HepG2 (cell line): ENCODE measurements around the gene SYNGR2. TPM values are rescaled to one million over a fixed set of nuclear protein-coding genes. Genes with fewer than 3 reads are reported as not detected.

Experiments used
- CENPT ChIP-seq: sonication (generic); formaldehyde crosslinking; IDR thresholded peaks from 2 replicates; pipeline ENCODE4 v1.8.0; 2022; ENCODE audit warnings: low read depth, mild to moderate bottlenecking, moderate library complexity, missing genetic modification reagents
- HOXA5 ChIP-seq: sonication (generic); formaldehyde crosslinking; IDR thresholded peaks from 2 replicates; pipeline ENCODE4 v1.4.0; 2020; ENCODE audit warnings: missing genetic modification reagents
- MAFF ChIP-seq: IDR thresholded peaks from 2 replicates; pipeline ENCODE4 v1.6.1; 2011; ENCODE audit warnings: low read depth, low read length, improper control_type of control experiment
- NCOA5 ChIP-seq: sonication (generic); formaldehyde crosslinking; IDR thresholded peaks from 2 replicates; pipeline ENCODE4 v1.4.0; 2020; ENCODE audit warnings: missing genetic modification reagents
- NFKB2 ChIP-seq: sonication (generic); formaldehyde crosslinking; IDR thresholded peaks from 2 replicates; pipeline ENCODE4 v1.4.0; 2020; ENCODE audit warnings: missing genetic modification reagents, borderline replicate concordance
- SNAI1 ChIP-seq: sonication (generic); formaldehyde crosslinking; IDR thresholded peaks from 2 replicates; pipeline ENCODE4 v1.5.0; 2020; ENCODE audit warnings: mild to moderate bottlenecking, missing genetic modification reagents, borderline replicate concordance
- TGIF2 ChIP-seq: IDR thresholded peaks from 2 replicates; pipeline ENCODE4 v1.6.1; 2016; ENCODE audit warnings: control low read depth, missing compliant biosample characterization
- UBTF ChIP-seq: sonication (generic); formaldehyde crosslinking; IDR thresholded peaks from 2 replicates; pipeline ENCODE4 v1.4.0; 2020; ENCODE audit warnings: mild to moderate bottlenecking, missing genetic modification reagents
- ZBTB7A ChIP-seq: sonication (generic); formaldehyde crosslinking; IDR thresholded peaks from 2 replicates; pipeline ENCODE4 v1.8.0; 2022; ENCODE audit warnings: mild to moderate bottlenecking, missing genetic modification reagents
- ZNF333 ChIP-seq: sonication (generic); formaldehyde crosslinking; IDR thresholded peaks from 2 replicates; pipeline ENCODE4 v1.4.0; 2020; ENCODE audit warnings: mild to moderate bottlenecking, missing genetic modification reagents, borderline replicate concordance
- ZNF672 ChIP-seq: sonication (generic); formaldehyde crosslinking; IDR thresholded peaks from 2 replicates; pipeline ENCODE4 v1.8.1; 2022; ENCODE audit warnings: missing genetic modification reagents
- ZNF773 ChIP-seq: sonication (generic); formaldehyde crosslinking; IDR thresholded peaks from 2 replicates; pipeline ENCODE4 v1.4.0; 2020; ENCODE audit warnings: missing genetic modification reagents, borderline replicate concordance
- polyA plus RNA-seq, 8 experiments: library from polyadenylated mRNA; depleted of rRNA in 3 of 8; stranded (reverse) in 7 of 8; unstranded in 1 of 8; fragments of >200 nt; fragmentation: Illumina TruSeq in 4 of 8; extraction: Trizol in 4 of 8; gene quantifications; 2 replicates each; pipeline versions ENCODE4 v1.2.1 to v1.2.3, GENCODE V29; 2011 to 2016; ENCODE audit warnings: low read depth in 4 of 8, missing spikeins in 1 of 8, mixed read lengths in 1 of 8; ENCODE audit not compliant: insufficient read depth in 1 of 8
- total RNA-seq, 5 experiments: library from RNA; depleted of rRNA; stranded (reverse); fragments of >200 nt; fragmentation: Illumina TruSeq; extraction: Trizol; gene quantifications; 2 replicates each; pipeline ENCODE4 v1.2.3, GENCODE V29; 2016; ENCODE audit warnings: low read depth in 1 of 5
- TF ChIP-seq, protein P1 (sequence below): sonication (generic); formaldehyde crosslinking; IDR thresholded peaks from 2 replicates; pipeline ENCODE4 v1.9.0; 2022; ENCODE audit warnings: missing genetic modification reagents, mild to moderate bottlenecking, borderline replicate concordance
- TF ChIP-seq, protein P2 (sequence below): sonication (generic); formaldehyde crosslinking; IDR thresholded peaks from 2 replicates; pipeline ENCODE4 v1.4.0; 2020; ENCODE audit warnings: missing genetic modification reagents
- TF ChIP-seq, protein P3 (sequence below): sonication (generic); formaldehyde crosslinking; IDR thresholded peaks from 2 replicates; pipeline ENCODE4 v1.5.0; 2020; ENCODE audit warnings: missing genetic modification reagents

The SYNGR2 gene
- total and polyA plus RNA-seq, 2 of the 13 experiments (the other 11 are each of a cell fraction or from before 2014, with no cell fraction given): 46.7 to 170 TPM

GRCh38 chr17:78127888-78128550 lies 40.4 kb upstream of the SYNGR2 start (continued):
- TF ChIP-seq ZNF333 (CRISPR knock-in tag) (peak; percentile 2; the same call in 1 of the 2 replicates), ZBTB7A (CRISPR knock-in tag) (no peak), MAFF (no peak), SNAI1 (CRISPR knock-in tag) (peak; percentile 97), NCOA5 (CRISPR knock-in tag) (no peak), NFKB2 (CRISPR knock-in tag) (no peak), ZNF773 (CRISPR knock-in tag) (peak; percentile 84; the same call in 1 of the 2 replicates), UBTF (CRISPR knock-in tag) (peak; percentile 29; the same call in 1 of the 2 replicates), HOXA5 (CRISPR knock-in tag) (no peak), TGIF2 (CRISPR knock-in tag) (no peak), CENPT (peak; percentile 27; the same call in 1 of the 2 replicates), ZNF672 (CRISPR knock-in tag) (no peak)
- TF ChIP-seq, protein P1, sequence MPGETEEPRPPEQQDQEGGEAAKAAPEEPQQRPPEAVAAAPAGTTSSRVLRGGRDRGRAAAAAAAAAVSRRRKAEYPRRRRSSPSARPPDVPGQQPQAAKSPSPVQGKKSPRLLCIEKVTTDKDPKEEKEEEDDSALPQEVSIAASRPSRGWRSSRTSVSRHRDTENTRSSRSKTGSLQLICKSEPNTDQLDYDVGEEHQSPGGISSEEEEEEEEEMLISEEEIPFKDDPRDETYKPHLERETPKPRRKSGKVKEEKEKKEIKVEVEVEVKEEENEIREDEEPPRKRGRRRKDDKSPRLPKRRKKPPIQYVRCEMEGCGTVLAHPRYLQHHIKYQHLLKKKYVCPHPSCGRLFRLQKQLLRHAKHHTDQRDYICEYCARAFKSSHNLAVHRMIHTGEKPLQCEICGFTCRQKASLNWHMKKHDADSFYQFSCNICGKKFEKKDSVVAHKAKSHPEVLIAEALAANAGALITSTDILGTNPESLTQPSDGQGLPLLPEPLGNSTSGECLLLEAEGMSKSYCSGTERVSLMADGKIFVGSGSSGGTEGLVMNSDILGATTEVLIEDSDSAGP (CRISPR knock-in tag): peak; percentile 16; the same call in 1 of the 2 replicates
- TF ChIP-seq, protein P2, sequence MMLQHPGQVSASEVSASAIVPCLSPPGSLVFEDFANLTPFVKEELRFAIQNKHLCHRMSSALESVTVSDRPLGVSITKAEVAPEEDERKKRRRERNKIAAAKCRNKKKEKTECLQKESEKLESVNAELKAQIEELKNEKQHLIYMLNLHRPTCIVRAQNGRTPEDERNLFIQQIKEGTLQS (CRISPR knock-in tag): no peak
- TF ChIP-seq, protein P3, sequence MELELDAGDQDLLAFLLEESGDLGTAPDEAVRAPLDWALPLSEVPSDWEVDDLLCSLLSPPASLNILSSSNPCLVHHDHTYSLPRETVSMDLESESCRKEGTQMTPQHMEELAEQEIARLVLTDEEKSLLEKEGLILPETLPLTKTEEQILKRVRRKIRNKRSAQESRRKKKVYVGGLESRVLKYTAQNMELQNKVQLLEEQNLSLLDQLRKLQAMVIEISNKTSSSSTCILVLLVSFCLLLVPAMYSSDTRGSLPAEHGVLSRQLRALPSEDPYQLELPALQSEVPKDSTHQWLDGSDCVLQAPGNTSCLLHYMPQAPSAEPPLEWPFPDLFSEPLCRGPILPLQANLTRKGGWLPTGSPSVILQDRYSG: peak; percentile 50; the same call in 1 of the 2 replicates
